HFF-Myc (cell line): ENCODE measurements around the gene DDX4.
"Not testable (repeated sequence)": the region's sequence is repeated elsewhere in the genome, so short reads cannot be mapped to it uniquely, and the experiment has no call there.

Experiments used
- DNase-seq: peaks from one replicate; pipeline ENCODE4 v3.0.0-alpha.2; 2011; ENCODE audit warnings: low read depth; ENCODE audit errors: extremely low read depth
- H3K4me3 ChIP-seq: replicated peaks from 2 replicates; pipeline ENCODE4 v1.5.1; 2011; ENCODE audit warnings: low read depth, mild to moderate bottlenecking, control low read depth, low read length
- CTCF ChIP-seq: IDR thresholded peaks from 2 replicates; pipeline ENCODE4 v1.5.1; 2012; ENCODE audit warnings: mild to moderate bottlenecking, low read depth, low read length, control low read depth; ENCODE audit errors: missing control alignments

DDX4 gene

GRCh38 chr5:55712023-55712859, 25.6 kb upstream of the DDX4 start, which contains the start of gene SLC38A9:
Gene SLC38A9 (minus strand): TSS chr5:55712324. CDS start chr5:55697958, 14,366 bp downstream.
- peak; percentile 78 for DNase-seq
- no peak for TF ChIP-seq CTCF
- H3K4me3 ChIP-seq, result peak within 1 kb of the TSS; percentile 85

- H3K4me3 ChIP-seq, result no peak overlapping the region
- no peak for TF ChIP-seq CTCF
- no peak for DNase-seq
These were observed 24.0 kb upstream of the DDX4 start for GRCh38 chr5:55713871-55714270.

- H3K4me3 ChIP-seq, result no peak overlapping the region
- DNase-seq, result no peak
- TF ChIP-seq CTCF, result peak; percentile 20
These were observed 23.5 kb upstream of the DDX4 start for GRCh38 chr5:55714339-55714738.

GRCh38 chr5:55714749-55715148, 23.1 kb upstream of the DDX4 start:
- H3K4me3 ChIP-seq, result no peak overlapping the region
- no peak for TF ChIP-seq CTCF

GRCh38 chr5:55715519-55716078, 22.3 kb upstream of the DDX4 start:
- no peak for TF ChIP-seq CTCF
- H3K4me3 ChIP-seq, result no peak overlapping the region
- no peak for DNase-seq

More at GRCh38 chr5:55714749-55715148, 23.1 kb upstream of the DDX4 start:
- DNase-seq, result no peak

- not testable (repeated sequence) for DNase-seq
These were observed 18.8 kb upstream of the DDX4 start for GRCh38 chr5:55719026-55719425.

GRCh38 chr5:55720188-55720703, 17.6 kb upstream of the DDX4 start:
- no peak for DNase-seq
- no peak overlapping the region for H3K4me3 ChIP-seq
- TF ChIP-seq CTCF, result no peak

More at GRCh38 chr5:55719026-55719425, 18.8 kb upstream of the DDX4 start:
- not testable (repeated sequence) for H3K4me3 ChIP-seq
